WTC11 (cell line): ENCODE data around the gene SYT1. TPM values are rescaled to one million over a fixed set of nuclear protein-coding genes. Genes with fewer than 3 reads are reported as not detected.

Source experiments
- ATAC-seq: fragments of 200-7000 bp; cut with Tn5 transposase; 2 replicates; pipeline ENCODE4 v1.10.0; 2021; ENCODE audit warnings: mild to moderate bottlenecking, moderate library complexity
- CTCF ChIA-PET: fragments of 300-600 bp; sonication (Branson Sonifier 250); formaldehyde crosslinking; loops from one replicate; lab custom pipeline; 2021; ENCODE audit warnings: antibody characterized with exemption; lab: Charles Lee
- POLR2A ChIA-PET: fragments of 350-600 bp; sonication (Branson Sonifier 250); formaldehyde crosslinking; loops from one replicate; lab custom pipeline; 2021; ENCODE audit warnings: antibody characterized with exemption; lab: Charles Lee
- DNase-seq: peaks from one replicate; pipeline ENCODE4 v3.0.0; 2021; ENCODE audit warnings: low spot score
- H3K27ac Mint-ChIP-seq: 2 replicates; pipeline ENCODE4 v1.8.0; 2021; ENCODE audit warnings: mixed read lengths
- H3K27me3 Mint-ChIP-seq: 2 replicates; pipeline ENCODE4 v1.8.0; 2021; ENCODE audit warnings: low read depth, mild to moderate bottlenecking, moderate library complexity, mixed read lengths
- H3K36me3 Mint-ChIP-seq: 2 replicates; pipeline ENCODE4 v1.8.0; 2021; ENCODE audit warnings: mixed read lengths
- H3K4me1 Mint-ChIP-seq: 2 replicates; pipeline ENCODE4 v1.8.0; 2022; ENCODE audit warnings: mixed read lengths
- H3K4me3 Mint-ChIP-seq: 2 replicates; pipeline ENCODE4 v1.8.0; 2021; ENCODE audit warnings: mild to moderate bottlenecking, moderate library complexity, mixed read lengths
- H3K9me3 Mint-ChIP-seq: 2 replicates; pipeline ENCODE4 v1.8.0; 2021; ENCODE audit warnings: mixed read lengths
- ATF1 ChIP-seq: sonication (generic); formaldehyde crosslinking; IDR thresholded peaks from 2 replicates; pipeline ENCODE4 v1.8.1; 2023; ENCODE audit warnings: mild to moderate bottlenecking, moderate library complexity, missing genetic modification reagents
- ATF2 ChIP-seq: sonication (generic); formaldehyde crosslinking; IDR thresholded peaks from 2 replicates; pipeline ENCODE4 v1.8.1; 2022; ENCODE audit warnings: low read depth, missing genetic modification reagents, borderline replicate concordance
- CBFB ChIP-seq: sonication (generic); formaldehyde crosslinking; IDR thresholded peaks from 2 replicates; pipeline ENCODE4 v1.8.1; 2022; ENCODE audit warnings: mild to moderate bottlenecking, low read depth, missing genetic modification reagents
- CREM ChIP-seq: sonication (generic); formaldehyde crosslinking; IDR thresholded peaks from 2 replicates; pipeline ENCODE4 v1.8.1; 2022; ENCODE audit warnings: mild to moderate bottlenecking, missing genetic modification reagents, moderate library complexity
- ELF4 ChIP-seq: sonication (generic); formaldehyde crosslinking; IDR thresholded peaks from 2 replicates; pipeline ENCODE4 v1.8.1; 2022; ENCODE audit warnings: low read depth, mild to moderate bottlenecking, moderate library complexity, missing genetic modification reagents
- FOXJ3 ChIP-seq: sonication (generic); formaldehyde crosslinking; IDR thresholded peaks from 2 replicates; pipeline ENCODE4 v1.9.0; 2021; ENCODE audit warnings: missing genetic modification reagents, mild to moderate bottlenecking, borderline replicate concordance
- GTF2I ChIP-seq: fragments of 250-450 bp; sonication (Bioruptor Pico); conservative IDR thresholded peaks from 2 replicates; pipeline ENCODE4 v1.4.0; 2021; ENCODE audit warnings: mild to moderate bottlenecking
- HMGXB4 ChIP-seq: sonication (generic); formaldehyde crosslinking; IDR thresholded peaks from 2 replicates; pipeline ENCODE4 v1.8.1; 2023; ENCODE audit warnings: mild to moderate bottlenecking, moderate library complexity, missing genetic modification reagents
- IRF1 ChIP-seq: sonication (generic); formaldehyde crosslinking; IDR thresholded peaks from 2 replicates; pipeline ENCODE4 v1.8.0; 2023; ENCODE audit warnings: missing genetic modification reagents
- JUN ChIP-seq: sonication (generic); formaldehyde crosslinking; IDR thresholded peaks from 2 replicates; pipeline ENCODE4 v1.8.0; 2023; ENCODE audit warnings: mild to moderate bottlenecking, missing genetic modification reagents
- NR3C1 ChIP-seq: sonication (generic); formaldehyde crosslinking; conservative IDR thresholded peaks from 2 replicates; pipeline ENCODE4 v1.8.1; 2023; ENCODE audit warnings: low read depth, mild to moderate bottlenecking, missing genetic modification reagents
- PRRX2 ChIP-seq: fragments of 250-450 bp; sonication (Bioruptor Pico); IDR thresholded peaks from 2 replicates; pipeline ENCODE4 v1.8.0; 2021; ENCODE audit warnings: mild to moderate bottlenecking
- RORB ChIP-seq: fragments of 250-450 bp; sonication (Bioruptor Pico); IDR thresholded peaks from 2 replicates; pipeline ENCODE4 v1.9.0; 2021; ENCODE audit warnings: mild to moderate bottlenecking
- SP1 ChIP-seq: sonication (generic); formaldehyde crosslinking; conservative IDR thresholded peaks from 2 replicates; pipeline ENCODE4 v1.8.1; 2022; ENCODE audit warnings: missing genetic modification reagents
- USF1 ChIP-seq: sonication (generic); formaldehyde crosslinking; IDR thresholded peaks from 2 replicates; pipeline ENCODE4 v1.8.0; 2022; ENCODE audit warnings: mild to moderate bottlenecking, missing genetic modification reagents
- ZNF121 ChIP-seq: sonication (generic); formaldehyde crosslinking; IDR thresholded peaks from 2 replicates; pipeline ENCODE4 v1.8.0; 2023; ENCODE audit warnings: missing genetic modification reagents
- ZNF219 ChIP-seq: sonication (generic); formaldehyde crosslinking; IDR thresholded peaks from 2 replicates; pipeline ENCODE4 v1.8.0; 2023; ENCODE audit warnings: missing genetic modification reagents, mild to moderate bottlenecking, borderline replicate concordance
- ZNF263 ChIP-seq: sonication (generic); formaldehyde crosslinking; IDR thresholded peaks from 2 replicates; pipeline ENCODE4 v1.8.1; 2022; ENCODE audit warnings: low read depth, mild to moderate bottlenecking, moderate library complexity, missing genetic modification reagents
- ZNF281 ChIP-seq: sonication (generic); formaldehyde crosslinking; IDR thresholded peaks from 2 replicates; pipeline ENCODE4 v1.8.0; 2023; ENCODE audit warnings: mild to moderate bottlenecking, missing genetic modification reagents
- ZNF317 ChIP-seq: sonication (generic); formaldehyde crosslinking; IDR thresholded peaks from 2 replicates; pipeline ENCODE4 v1.8.1; 2023; ENCODE audit warnings: low read depth, mild to moderate bottlenecking, moderate library complexity, missing genetic modification reagents, borderline replicate concordance
- ZNF512 ChIP-seq: sonication (generic); formaldehyde crosslinking; IDR thresholded peaks from 2 replicates; pipeline ENCODE4 v1.8.1; 2022; ENCODE audit warnings: missing genetic modification reagents, borderline replicate concordance
- ZSCAN18 ChIP-seq: fragments of 250-450 bp; sonication (Bioruptor Pico); IDR thresholded peaks from 2 replicates; pipeline ENCODE4 v2.1.2; 2022; ENCODE audit warnings: mild to moderate bottlenecking, moderate library complexity
- total RNA-seq: library from RNA; stranded (reverse); gene quantifications from 3 replicates; pipeline ENCODE4 v1.2.3, GENCODE V29; 2021

The SYT1 gene
- total RNA-seq, 1 experiment from 2014 or later: 45.2 TPM

- TF ChIP-seq CREM (CRISPR knock-in tag) (no peak), CBFB (CRISPR knock-in tag) (no peak), NR3C1 (CRISPR knock-in tag) (no peak), ZNF263 (CRISPR knock-in tag) (no peak), ZNF121 (CRISPR knock-in tag) (no peak)
Measured at GRCh38 chr12:79393842-79394241, 529.3 kb downstream of the SYT1 start (continued).

GRCh38 chr12:79397609-79398008 is 533.0 kb downstream of the SYT1 start:
- Mint-ChIP-seq H3K4me3 (no peak overlapping the region), H3K27me3 (no peaks in the 10 kb centered on the region), H3K36me3 (no peaks in the 10 kb centered on the region), H3K9me3 (no peaks in the 10 kb centered on the region), H3K27ac (no peak overlapping the region), H3K4me1 (peaks cover 9% of the 10 kb centered on the region)
- CTCF ChIA-PET: interaction anchor here (1.0 to 1.2 kb wide), 2 partner anchors 10 to 22 kb away, joined by 3 to 4 read pairs; no protein-coding TSS in a partner anchor
- no peak for TF ChIP-seq IRF1
- TF ChIP-seq ELF4: no peak
- TF ChIP-seq ZNF219 (CRISPR knock-in tag): no peak
- TF ChIP-seq USF1 (CRISPR knock-in tag): no peak
- TF ChIP-seq HMGXB4 (CRISPR knock-in tag): no peak
- TF ChIP-seq ZSCAN18 (CRISPR knock-in tag): no peak
- no peak for TF ChIP-seq ZNF512 (CRISPR knock-in tag)
- TF ChIP-seq ATF2 (CRISPR knock-in tag): no peak
- DNase-seq: no peak
- ATAC-seq: no peak
- POLR2A ChIA-PET: no interaction called here

GRCh38 chr12:79400481-79400880 is 535.9 kb downstream of the SYT1 start:
- Mint-ChIP-seq H3K9me3 (no peaks in the 10 kb centered on the region), H3K36me3 (no peaks in the 10 kb centered on the region), H3K4me1 (peaks cover 26% of the 10 kb centered on the region), H3K27me3 (no peaks in the 10 kb centered on the region), H3K4me3 (no peak overlapping the region), H3K27ac (no peak overlapping the region)
- DNase-seq (no peak), ATAC-seq (no peak)
- ChIA-PET CTCF (no interaction called here), POLR2A (no interaction called here)
- no peak for TF ChIP-seq HMGXB4 (CRISPR knock-in tag)
- no peak for TF ChIP-seq ATF1
- no peak for TF ChIP-seq RORB (CRISPR knock-in tag)
- no peak for TF ChIP-seq SP1 (CRISPR knock-in tag)
- TF ChIP-seq FOXJ3: no peak
- no peak for TF ChIP-seq GTF2I (CRISPR knock-in tag)
- no peak for TF ChIP-seq ZNF281 (CRISPR knock-in tag)
- TF ChIP-seq PRRX2 (CRISPR knock-in tag): no peak
- no peak for TF ChIP-seq ZNF317 (CRISPR knock-in tag)
- TF ChIP-seq ELF4: no peak
- no peak for TF ChIP-seq JUN (CRISPR knock-in tag)
